ENCODE data around the gene HMGB3.
"Not testable (repeated sequence)": the region's sequence is repeated elsewhere in the genome, so short reads cannot be mapped to it uniquely, and the experiment has no call there.

The HMGB3 gene

DNA sequence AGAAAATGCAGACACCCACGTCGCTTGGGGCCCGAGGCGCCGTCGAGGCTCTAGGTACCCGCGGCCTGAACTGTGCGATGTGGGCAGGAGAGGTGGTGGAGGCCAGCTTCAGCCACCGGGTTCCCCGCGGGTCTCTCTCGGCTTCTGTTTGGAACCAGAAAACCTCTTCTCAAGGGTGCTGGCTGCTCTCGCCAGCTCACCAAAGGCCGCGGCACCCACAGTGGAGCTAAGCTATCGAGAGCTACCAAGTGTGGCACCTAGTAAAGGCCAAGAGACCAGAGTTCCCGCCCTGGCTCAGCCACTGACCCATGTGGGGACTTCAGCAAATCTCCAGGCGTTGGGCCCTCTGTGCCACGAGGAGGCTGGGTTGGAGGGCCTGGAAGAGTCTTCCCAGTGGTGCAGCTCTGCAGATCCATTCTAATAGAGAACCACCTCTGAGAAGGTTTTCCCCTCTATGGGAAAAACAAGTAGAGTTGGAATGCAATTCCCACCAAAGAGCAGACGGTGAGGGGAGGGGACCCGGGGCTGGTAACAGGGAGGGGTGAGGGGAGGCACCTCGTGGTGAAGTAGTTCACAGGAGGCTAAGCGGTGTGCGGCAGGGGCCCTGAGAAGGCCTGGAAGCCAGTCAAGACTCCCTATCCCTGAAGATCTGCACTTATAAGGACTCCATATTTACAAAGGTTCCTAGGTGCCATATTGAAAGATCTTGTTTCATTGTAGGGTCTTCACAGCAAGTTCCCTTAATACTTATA is 5.5 kb upstream of the HMGB3 start:
- DNase-seq (ENCODE audit: low spot score), result no peak

DNA sequence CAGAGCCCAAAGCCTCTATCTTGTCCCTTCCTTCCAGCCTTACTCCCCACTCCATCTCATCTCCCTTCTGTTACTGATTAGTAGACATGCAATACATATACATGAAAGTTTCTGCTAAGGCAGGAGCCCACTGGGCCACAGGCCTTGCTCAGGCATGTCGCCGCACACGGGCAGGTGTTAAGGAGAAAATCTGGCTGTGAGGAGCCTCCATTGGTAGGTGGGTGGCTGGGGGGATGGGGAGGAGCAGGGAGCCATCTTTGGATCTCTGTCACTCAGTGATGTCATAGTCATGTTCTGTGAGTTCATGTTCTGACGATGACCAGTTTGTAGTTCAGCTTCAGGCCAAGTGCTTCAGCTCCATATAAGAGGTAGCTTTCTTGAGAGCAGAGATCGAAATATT is 2.9 kb upstream of the HMGB3 start:
- no peak for DNase-seq (ENCODE audit: low spot score)

DNA sequence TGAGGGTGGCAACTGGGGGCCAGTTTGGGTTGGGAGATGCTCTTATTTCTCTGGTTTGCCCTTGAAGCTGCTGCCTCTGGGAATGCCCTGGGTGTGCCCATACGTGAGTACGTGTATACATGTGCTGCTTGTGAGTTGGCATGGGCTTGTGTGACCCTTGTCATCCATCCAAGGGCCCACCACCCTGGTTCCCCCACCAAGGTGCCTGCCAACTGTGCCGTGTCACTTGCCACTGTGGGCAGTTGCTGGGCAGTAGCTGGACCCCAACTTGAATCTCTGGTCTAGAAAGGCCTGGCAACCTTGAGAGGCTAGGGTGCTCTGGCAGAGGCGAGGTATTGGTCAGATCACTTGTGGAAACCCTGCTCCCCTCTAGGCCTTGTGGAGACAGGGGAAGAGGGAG is 2.4 kb upstream of the HMGB3 start:
- DNase-seq (ENCODE audit: low spot score), result no peak

DNA sequence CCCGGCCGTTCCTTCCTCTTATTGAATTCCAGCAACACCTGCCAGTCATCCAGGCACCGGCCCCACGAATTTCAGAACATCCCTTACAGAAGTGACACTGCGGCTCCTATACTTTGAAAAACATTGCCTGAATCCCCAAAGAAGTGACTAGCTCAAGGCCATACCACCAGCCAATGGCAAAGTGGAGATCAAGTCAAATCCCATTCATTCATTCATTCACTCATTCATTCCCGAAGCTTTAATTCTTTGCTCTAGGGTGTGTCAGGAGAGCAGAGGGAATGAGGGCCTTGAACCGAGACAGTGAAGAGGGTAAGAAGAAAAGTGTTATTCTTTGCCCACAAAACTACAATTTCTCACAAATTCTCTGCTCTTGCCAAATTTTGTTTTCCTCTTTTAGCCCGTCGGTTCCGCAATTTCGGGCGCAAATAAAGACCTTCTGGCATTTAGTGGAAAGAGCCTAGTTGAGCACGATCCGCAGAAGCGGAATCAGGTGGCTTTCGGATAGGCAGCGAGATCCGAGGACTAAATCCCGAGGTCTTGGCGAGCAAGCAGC is 824 bp upstream of the HMGB3 start:
- DNase-seq (ENCODE audit: low spot score), result no peak

DNA sequence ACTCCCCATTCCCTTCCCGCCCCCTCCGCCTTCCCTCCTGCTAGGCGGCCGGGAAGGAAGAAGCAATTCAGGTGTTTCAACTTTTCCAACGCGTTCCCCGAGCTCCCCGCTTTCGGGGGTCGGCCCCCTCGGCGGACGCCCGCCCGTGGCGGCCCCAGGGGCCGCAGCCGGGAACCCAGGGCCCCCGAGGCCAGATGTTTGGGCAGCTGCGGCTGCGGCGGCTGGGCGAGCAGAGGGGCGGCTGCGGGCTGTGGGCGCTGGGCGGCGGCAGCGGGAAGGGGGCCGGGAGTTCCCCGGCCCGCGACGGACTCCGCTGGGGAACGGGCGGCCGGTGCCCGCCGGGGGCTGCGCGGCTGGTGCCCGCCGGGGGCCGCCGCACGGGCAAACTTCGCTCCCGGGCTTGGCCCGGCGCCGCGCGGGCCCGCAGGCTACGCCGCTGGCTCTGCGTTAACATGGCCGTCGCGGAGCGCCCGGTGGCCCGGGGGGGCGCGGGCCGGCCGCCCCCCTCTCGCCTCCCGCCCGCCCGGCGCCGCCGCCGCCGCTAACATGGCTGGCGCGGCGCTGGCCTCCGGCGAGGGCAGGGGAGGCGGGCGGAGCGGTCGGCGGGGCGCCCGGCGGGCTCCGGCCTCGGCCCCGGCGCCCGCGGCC is 510 bp downstream of the HMGB3 start:
- DNase-seq (ENCODE audit: low spot score), result no peak

DNA sequence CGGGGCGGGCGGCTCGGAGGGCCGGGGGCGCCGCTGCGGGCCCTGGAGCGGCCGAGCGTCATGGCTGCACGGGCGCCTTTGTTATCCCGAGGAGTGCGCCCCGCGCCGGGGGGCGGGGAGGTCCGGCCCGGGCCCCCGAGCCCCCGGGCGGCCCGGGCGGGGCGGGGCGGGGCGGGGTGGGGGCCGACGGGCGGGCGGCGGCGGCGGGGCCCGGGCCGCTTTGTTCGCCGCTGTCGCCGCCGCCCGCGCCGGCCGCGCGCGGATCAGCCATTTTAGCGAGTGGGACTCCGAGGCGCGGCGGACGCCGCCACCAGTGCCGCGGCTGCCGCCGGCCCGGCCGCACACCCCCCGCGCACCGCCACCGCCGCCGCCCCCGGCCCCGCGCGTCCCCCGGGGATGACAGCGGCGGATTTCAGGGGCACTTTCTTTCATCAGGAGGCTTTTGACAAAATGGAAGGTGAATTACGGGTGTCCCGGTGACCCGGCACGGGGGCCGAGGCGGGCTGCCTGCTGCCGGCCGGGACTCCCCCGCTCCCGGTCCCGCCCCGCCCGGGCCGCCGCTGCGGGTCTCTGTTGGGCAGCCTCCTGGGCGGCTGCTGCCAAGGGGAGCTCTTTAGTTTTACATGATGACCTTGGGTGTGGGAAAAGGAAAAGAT is 1.2 kb downstream of the HMGB3 start:
- DNase-seq (ENCODE audit: low spot score), result no peak

DNA sequence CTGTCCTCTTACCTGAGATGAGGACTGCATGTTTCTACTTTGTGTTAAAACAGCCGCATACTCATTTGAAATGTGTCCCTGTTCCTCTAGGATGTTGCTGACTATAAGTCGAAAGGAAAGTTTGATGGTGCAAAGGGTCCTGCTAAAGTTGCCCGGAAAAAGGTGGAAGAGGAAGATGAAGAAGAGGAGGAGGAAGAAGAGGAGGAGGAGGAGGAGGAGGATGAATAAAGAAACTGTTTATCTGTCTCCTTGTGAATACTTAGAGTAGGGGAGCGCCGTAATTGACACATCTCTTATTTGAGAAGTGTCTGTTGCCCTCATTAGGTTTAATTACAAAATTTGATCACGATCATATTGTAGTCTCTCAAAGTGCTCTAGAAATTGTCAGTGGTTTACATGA is 4.6 kb downstream of the HMGB3 start:
- not testable (repeated sequence) for DNase-seq (ENCODE audit: low spot score)

DNA sequence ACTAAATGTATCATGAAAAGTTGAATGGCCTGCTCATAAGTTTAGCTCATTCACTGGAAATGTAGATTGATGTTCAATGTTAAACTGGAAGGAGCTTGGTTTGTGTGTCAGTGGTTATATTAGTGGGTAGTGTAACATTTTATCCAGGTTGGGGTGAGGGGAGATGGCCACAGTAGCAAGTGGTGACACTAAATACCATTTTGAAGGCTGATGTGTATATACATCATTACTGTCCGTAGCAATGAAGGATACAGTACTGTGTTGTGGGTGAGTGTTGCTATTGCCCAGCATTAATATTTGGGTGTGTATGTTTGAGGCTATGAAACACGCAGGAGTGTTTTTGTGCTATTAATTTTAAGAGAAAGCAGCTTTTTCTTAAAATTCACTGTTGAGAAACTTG is 6.3 kb downstream of the HMGB3 start:
- DNase-seq (ENCODE audit: low spot score), result no peak

DNA sequence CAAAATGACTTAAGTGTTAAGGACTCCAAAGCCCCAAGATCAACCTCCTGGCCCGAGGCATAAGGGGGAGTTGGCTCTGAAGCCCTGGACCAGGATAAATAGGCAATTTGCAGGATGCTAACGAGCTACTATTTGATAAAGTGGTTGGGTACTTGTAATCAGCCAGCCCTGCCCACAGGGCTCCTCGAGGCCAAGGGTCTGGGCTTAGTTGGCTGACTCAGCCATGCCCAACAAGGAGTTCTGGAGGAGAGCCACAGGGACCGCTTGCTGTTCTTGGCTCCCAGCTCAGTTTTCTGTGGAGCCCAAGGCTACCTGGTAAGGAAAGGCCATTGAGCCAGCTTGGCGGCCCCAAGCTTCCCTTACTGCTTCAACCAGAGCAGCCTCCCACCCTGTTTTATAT is 7.8 kb downstream of the HMGB3 start:
- DNase-seq (ENCODE audit: low spot score), result no peak

DNA sequence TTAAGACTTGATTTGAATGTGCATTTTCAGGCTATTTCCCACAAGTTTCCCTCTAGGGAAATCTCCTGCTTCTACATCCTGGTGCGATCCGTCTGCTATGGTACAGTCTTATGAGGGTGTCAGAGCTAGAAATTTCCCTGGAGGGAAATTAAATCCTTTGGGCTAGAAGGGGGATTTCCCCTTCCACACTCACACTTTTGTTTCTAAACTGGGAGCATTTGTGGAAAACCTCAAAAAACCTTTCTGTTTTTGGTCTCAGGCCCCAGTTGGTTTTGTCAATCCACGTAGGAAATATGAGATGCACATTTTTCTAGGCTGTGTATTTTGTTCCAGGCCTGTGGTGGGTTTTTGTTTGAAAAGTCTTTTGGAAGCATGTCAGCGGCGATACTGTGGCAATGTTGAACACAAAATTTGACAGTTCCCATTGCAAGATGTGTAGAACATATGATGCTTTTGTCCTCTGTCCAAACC is 17.8 kb downstream of the HMGB3 start:
- DNase-seq (ENCODE audit: low spot score), result no peak

DNA sequence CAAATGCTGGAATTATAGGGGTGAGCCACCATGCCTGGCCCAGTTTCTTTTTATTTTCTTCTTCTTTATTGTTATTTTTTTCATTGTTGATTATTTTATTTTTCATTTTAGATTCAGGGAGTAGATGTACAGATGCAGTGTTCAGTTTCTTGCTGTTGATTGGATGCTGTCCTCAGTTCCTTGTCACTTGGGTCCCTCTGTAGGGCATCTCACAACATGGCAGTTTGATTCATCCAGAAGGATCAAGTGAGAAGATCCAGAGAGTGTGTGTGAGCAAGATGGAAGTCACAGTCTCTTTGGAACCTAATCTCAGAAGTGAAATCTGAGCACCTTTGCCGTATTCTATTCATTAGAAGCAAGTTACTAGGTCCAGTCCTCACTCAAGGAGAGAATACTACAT is 20.9 kb downstream of the HMGB3 start:
- DNase-seq (ENCODE audit: low spot score), result no peak

DNA sequence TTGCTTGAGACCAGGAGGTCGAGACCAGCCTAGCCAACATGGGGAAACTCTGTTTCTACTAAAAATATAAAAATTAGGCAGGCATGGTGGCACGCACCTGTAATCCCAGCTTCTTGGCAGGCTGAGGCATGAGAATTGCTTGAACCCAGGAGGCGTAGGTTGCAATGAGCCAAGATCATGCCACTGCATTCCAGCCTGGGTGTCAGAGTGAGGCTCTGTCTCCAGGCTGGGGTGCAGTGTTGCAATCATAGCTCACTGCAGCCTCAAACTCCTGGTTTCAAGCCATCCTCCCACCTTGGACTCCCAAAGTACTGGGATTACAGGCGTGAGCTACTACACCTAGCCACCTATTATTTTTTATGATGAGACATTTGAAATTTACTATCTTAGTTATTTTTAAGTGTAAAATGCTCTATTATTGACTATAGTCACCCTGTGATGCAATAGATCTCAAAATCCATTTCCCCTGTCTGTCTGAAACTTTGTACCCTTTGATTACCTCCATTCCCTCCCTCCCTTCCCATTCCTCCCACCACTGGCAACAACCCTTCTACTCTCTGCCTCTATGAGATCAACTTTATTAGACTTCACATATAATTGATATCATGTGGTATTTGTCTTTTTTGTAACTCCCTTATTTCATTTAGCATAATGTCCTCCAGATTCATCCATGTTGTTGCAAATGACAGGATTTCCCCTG is 23.4 kb downstream of the HMGB3 start:
- DNase-seq (ENCODE audit: low spot score), result no peak

DNA sequence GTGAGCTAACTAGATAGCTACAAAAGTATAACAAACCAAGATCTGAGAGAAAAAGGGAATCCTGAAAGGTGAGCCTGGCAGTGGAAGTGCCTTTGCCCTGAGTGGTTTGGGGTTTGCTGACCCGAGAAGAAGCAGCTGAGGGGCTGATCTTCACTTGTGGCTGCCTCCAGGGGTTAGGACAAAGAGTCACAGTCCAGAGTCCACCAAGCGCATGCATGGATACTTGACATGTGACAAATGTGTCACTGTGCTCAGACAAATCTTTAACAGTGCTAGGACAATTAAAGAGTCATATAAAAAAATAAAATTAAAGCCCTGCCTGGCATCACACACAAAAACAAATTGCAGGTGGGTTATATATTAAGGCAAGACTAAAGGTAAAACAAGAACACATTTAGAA is 26.4 kb downstream of the HMGB3 start:
- no peak for DNase-seq (ENCODE audit: low spot score)

DNA sequence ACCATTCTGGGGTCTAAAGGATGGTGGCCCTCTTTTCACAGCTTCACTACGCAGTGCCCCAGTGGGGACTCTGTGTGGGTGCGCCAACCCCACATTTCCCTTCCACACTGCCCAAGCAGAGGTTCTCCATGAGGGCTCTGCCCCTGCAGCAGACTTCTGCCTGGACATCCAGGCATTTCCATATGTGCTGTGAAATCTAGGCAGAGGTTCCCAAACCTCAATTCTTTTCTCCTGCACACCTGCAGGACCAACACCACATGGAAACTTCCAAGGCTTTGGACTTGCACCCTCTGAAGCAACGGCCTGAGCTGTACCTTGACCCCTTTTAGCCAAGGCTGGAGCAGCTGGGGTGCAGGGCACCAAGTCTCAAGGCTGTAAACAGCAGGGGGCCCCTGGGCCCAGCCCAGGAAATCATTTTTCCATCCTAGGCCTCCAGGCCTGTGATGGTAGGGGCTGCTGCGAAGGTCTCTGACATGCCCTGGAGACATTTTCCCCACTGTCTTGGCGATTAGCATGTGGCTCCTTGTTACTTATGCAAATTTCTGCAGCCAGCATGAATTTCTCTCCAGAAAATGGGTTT is 30.1 kb downstream of the HMGB3 start:
- DNase-seq (ENCODE audit: low spot score), result no peak

DNA sequence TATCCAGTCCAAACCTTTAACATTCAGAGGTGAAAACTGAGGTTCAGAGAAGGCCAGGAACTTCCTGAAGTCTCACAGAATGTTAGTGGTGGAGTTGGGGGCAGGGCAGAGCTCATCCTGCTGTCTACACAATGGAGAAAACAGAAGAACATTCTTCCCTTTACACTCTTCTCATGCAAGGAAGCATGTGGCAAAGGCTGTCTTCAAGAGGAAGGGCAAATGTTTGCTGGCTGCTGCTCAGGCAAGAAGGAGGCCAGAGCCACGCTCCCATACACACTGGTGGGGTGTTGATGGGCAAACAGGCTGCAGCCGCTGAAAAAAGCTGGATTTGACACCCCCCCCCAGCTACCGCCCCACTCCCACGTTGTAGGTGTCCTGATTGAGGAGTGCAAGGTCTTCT is 32.5 kb downstream of the HMGB3 start:
- no peak for DNase-seq (ENCODE audit: low spot score)

DNA sequence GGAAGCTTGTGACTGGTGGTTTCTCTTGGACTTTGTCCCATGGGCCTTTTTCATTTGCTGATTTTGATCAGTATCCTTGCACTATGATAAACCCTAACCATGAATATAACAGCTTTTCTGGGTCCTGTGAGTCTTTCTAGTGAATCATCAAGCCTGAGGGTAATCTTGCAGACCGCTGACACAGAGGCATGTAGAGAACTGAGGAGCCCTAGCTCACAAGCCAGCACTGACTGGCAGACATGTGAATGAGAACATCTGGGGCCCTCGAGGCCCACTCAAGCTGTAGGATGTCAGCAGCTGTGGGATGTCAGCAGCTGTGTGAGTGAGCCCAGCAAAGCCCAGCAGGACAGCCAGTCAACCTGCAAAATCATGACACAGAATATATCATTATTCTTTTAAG is 36.7 kb downstream of the HMGB3 start:
- no peak for DNase-seq (ENCODE audit: low spot score)

DNA sequence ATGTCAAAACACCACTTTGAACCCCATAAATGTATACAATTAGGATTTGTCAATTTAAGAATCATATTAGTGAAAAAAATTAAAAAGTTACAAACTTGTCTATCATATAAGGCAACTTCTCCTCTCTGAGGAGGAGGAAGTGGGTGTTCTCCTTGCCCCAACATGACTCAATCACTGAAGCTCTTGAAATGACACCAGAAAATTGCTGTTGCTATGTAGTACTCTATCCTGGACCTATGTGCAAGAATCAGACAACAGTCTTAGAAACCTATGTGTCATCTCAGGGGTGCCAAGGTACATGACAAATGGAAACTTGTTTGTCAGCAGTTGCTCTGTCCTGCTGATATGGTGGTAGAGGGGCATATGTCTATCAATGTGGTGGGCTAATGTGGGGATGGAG is 47.7 kb downstream of the HMGB3 start:
- DNase-seq (ENCODE audit: low spot score), result no peak

DNA sequence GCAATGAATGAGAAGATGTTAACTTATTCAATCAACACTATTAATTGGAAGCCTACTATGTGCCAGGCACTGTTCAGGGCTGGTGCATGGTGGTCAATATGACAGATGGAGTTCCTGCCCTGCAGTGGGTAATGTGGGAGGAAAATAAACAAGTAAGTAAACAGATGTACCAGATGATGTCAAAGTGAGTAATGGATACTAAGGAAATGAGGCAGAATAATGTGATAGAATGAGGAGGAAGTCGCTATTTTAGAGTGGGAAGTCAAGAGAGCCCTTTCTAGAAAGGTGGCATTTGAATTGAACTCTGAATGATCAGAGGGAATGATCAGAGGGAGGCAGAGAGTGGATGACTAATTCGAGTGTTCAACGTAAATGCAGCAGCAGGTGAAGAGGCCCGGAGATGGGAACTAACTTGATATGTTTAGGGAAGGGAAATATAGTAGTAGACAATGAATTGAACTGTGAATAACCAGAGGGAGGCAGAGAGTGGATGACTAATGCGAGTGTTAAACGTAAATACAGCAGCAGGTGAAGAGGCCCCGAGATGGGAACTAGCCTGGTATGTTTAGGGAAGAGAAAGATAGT is 48.3 kb downstream of the HMGB3 start:
- DNase-seq (ENCODE audit: low spot score), result no peak

DNA sequence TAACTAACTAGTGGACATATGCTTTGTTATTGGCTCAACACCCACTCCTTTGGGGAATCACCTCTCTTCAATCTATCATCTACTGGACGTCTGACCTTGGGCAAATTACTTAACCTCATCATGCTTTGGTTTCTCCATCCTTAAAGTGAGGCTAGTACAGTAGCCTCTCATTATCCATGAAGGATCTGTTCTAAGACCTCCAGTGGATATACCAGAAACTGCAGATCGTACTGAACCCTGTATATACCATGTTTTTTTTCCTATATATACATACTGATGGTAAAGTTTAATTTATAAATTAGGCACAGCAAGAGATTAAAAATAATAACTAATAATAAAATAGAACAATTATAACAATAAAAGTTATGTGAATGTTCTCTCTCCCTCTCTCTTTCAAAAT is 56.2 kb downstream of the HMGB3 start:
- no peak for DNase-seq (ENCODE audit: low spot score)

All from hematopoietic multipotent progenitor cell treated with erythropoietin and hydrocortisone succinate and interleukin-3 and kit ligand, for 15 days (in vitro differentiated cells).